Amniotic epithelial cell (primary cell): ENCODE results near the gene DCHS2.
"Not testable (repeated sequence)": the region's sequence is repeated elsewhere in the genome, so short reads cannot be mapped to it uniquely, and the experiment has no call there.

Source experiments
- DNase-seq: peaks from one replicate; pipeline ENCODE4 v3.0.0-alpha.2; 2010; ENCODE audit warnings: low read depth

DCHS2 gene

DNA sequence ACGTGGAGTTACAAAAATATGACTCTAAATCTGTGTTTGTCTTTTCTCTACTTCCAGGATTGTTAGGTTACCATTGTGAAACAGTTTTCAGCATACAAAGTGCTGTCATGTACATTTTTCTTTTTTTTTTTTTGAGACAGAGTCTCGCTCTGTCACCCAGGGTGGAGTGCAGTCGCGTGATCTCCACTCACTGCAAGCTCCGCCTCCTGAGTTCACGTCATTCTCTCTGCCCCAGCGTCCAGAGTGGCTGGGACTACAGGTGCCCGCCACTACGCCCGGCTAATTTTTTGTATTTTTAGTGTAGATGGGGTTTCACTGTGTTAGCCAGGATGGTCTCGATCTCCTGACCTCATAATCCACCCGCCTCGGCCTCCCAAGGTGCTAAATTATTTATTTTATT is 274.2 kb downstream of the DCHS2 start:
- DNase-seq = not testable (repeated sequence)

DNA sequence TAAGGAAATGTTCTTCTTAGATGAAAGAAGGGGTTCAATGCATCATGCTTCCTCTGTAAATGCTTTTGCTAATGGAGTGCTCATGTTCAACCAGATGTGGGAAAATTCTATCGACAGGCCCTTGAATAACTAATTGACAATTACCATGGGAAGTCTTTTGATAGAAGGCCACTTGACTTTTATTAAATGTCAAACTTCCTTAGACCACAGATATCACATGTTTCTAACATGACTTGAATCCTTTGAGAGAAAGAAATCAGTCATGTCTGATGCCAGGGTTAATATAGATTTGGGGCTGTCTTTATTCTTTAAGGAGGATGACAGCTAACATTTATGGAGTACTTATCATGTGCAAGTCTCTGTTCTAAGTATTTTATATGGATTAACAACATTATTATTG is 280.1 kb downstream of the DCHS2 start:
- DNase-seq = no peak

DNA sequence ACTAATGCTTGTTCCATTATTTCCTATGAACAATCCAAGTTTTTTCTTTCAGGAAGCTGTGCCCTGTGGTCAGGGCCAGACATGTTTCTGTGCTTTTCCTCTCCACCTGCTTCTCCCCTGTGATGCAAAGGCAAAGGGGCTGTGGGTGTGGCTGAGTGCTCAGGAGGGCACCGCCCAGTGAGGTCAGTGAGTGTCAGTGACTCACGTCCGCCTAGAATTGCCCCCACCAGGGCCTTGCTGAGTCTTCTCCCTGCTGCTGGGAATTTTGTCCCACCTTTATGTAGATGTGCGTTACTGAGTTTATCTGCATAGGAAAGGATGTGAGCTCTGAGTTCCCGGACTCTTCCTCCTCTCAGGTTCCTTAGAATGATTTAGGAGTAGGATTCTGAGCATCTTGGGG is 283.2 kb downstream of the DCHS2 start:
- no peak for DNase-seq

DNA sequence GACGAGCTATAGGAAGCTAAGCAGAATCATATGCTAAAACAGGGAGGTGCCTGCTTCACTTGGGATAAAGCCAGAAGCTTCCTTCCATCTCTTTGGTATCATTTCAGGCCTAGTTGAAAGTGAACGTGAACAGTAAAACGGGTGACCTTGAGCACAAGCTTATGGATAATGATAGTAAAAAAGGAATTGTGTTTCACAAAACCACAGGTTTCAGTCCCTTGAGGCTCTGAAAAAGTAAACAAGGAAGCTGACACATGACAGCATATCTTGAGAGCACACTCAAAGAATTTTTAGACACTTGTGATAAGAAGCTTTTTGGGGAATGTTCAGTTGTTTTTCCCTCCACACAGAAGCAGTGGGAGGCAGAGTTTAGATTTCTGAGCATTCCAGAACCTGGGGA is 286.1 kb downstream of the DCHS2 start:
- DNase-seq = peak; percentile 5

DNA sequence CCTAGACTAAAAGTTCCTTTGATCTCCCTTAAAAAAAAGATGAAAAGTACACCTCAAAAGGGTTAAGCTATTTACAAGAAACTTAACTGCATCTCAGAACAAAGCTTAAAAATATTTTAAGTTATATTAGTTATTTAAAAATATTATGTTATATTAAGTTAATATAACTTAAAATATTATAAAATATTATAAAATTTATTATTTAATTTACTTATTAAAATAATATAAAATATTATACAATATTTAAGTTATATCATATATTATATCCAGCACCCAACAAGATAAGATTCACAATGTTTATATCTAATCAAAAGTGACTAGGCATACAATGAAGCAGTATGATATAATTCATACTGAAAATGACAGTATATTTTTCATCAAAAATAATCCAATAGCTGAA is 296.9 kb downstream of the DCHS2 start:
- DNase-seq = no peak

DNA sequence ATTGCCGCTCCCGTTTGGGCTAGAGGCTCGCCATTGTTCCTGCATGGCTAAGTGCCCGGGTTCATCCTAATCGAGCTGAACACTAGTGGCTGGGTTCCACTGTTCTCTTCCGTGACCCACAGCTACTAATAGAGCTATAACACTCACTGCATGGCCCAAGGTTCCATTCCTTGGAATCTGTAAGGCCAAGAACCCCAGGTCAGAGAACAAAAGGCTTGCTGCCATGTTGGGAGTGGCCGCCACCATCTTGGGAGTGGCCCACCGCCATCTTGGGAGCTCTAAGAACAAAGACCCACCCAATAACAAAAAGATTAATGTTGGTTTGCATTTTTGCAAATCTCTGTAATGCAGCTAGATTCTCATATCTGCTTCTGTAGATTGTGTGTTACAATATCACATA is 299.0 kb downstream of the DCHS2 start:
- no peak for DNase-seq

DNA sequence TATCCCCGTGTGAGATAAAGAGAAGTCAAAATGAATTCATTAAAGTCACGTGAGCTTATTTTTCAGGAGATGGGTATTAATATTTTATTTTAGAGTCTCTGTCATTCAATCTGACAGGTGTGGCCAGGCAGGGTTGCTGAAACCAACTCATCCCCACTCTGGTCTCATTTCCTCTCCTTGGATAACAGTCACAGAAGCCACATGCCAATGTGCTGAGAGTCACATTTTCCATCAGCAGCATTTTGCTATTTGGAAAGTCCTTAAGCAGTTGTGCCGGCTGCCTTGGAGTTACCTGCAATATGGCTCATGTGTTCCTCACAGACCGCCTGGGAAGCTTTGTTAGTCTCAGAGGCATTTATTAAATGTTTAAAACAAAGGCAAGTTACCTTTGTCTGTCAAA is 302.3 kb downstream of the DCHS2 start:
- no peak for DNase-seq

DNA sequence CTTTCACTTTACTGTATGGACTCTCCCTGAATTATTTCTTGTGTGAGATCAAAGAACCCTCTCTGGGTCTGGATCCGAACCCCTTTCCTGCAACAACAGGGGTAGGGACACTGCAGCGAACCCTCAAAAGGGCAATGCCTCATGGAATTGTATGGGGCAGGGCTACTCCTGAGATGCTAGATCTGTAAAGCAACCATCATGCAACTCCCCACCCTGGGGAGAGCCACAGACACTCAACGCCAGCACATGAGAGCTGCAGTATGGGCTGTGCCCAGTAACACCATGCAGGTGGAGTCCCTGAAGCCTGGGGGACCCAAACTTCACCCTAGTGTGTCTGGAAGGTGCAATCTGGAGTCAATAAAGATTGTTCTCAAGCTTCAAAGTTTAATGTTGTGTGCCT is 304.7 kb downstream of the DCHS2 start:
- no peak for DNase-seq

DNA sequence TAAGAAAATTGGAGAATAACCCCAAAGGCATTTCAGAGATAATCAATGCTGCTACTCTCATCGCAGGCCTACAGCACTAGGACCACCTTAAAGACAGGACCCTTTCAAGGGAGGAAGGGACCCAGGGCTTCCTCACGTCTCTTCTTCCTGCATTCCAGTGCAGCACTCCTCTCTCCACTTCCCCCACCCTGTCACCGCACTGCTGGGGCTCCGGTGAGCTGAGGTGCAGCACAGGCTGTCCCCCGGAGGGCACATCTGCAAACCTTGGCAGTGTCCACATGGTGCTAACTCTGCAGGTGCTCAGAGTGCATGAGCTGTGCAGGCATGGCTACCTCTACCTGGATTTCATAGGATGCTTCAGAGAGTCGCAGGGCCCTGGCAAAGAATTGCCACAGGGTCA is 305.6 kb downstream of the DCHS2 start:
- DNase-seq = no peak

DNA sequence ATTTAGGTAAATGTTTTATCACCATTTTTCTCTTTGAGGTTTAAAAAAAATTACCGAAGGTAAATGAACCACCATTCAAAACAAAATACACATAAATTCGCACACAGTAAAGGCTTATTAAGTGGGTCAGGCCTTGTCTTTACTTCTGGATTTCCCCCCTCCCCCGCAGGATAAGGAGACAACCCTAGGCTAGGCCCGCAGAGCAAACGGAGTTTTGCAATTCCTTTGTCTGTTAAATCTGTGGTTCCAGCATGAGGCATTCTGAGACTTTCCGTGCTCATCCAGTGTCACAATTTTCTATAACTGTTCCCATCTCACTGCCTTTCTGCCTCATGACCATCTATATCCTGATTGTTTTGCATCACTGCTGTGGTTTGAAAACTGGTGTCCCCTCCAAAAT is 307.4 kb downstream of the DCHS2 start:
- no peak for DNase-seq

DNA sequence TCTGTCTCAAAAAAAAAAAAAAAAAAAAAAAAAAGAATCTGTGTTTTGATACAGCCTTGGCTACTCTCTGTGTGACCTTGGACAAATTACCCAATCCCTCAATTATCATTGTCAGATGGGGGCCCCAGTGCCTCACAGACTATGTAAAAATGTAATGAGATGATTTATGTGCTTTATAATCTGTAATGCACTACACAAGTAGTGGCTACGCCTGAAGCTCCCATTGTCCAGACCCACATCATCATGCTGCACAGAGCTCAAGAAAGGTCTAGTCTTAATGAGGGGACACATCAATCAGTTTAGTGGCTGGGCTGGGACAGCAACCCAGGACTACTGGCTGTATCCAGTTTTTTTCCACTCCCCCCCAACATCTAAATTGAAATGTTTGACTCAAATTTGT is 308.3 kb downstream of the DCHS2 start:
- DNase-seq = no peak
